Activated naive CD8-positive, alpha-beta T cell treated with anti-CD3 and anti-CD28 coated beads, Interleukin-2, amount 50 U/mL, for 16 hours (primary cell): ENCODE results near the gene ATP2C1.
"Not testable (repeated sequence)": the region's sequence is repeated elsewhere in the genome, so short reads cannot be mapped to it uniquely, and the experiment has no call there.

Source experiments
- DNase-seq: peaks from one replicate; pipeline ENCODE4 v3.0.0-alpha.2; 2020; ENCODE audit warnings: low read depth, low spot score

The ATP2C1 gene

DNA sequence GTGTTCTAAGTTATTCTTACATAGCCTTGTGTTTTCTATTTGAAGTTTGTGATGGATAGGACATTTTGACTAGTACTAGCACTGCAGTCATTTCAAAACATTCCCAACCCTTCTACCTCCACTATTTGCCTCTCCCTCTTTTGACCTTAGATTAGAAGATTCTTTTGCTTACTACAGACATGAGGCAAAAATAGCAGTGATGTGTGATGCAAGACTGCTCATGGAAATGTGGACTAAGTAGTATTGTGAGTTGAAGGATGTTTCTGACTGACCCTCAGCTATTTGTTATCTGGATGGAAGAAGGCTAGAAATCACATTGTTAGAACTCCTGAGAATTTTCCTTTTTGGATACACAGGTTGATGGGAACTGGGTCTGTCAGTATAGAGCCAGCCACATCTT, 45.9 kb downstream of the ATP2C1 start:
- DNase-seq = no peak

DNA sequence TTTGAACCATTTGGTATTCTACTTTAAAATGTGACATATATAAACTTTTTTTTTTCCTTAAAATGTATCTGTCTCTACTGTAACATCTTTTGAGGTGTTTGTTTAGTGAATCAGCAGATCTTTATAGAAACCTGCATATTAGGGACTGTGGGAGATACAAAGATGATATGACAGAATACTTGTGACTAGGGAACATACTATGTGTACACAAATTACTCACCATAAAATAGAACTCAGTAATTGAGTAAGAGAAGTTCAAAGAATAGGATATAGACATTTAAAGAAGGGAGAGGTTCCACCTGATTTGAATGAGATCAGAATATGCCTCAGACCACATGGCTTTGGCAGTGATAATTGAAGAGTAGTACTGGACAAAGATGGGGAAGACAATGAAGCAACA, 47.9 kb downstream of the ATP2C1 start:
- DNase-seq = no peak

DNA sequence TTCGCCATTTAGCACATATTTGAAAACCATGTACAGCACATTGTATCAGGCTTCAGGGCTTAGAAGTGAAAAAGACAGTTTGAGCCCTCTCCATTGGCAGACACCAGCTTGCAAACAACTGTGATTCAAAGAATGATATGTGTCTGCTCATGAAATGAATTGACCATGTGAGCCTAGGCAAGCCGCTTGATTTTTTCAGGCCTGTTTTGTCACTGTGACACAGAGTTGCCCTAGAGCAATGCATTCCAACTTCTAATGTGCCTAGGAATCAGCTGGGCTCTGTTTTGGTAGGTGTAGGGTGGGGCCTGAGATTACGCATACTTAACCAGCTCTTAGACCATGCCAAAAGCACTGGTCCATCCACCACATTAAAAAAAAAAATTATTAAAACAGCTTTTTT, 53.0 kb downstream of the ATP2C1 start:
- DNase-seq = no peak

DNA sequence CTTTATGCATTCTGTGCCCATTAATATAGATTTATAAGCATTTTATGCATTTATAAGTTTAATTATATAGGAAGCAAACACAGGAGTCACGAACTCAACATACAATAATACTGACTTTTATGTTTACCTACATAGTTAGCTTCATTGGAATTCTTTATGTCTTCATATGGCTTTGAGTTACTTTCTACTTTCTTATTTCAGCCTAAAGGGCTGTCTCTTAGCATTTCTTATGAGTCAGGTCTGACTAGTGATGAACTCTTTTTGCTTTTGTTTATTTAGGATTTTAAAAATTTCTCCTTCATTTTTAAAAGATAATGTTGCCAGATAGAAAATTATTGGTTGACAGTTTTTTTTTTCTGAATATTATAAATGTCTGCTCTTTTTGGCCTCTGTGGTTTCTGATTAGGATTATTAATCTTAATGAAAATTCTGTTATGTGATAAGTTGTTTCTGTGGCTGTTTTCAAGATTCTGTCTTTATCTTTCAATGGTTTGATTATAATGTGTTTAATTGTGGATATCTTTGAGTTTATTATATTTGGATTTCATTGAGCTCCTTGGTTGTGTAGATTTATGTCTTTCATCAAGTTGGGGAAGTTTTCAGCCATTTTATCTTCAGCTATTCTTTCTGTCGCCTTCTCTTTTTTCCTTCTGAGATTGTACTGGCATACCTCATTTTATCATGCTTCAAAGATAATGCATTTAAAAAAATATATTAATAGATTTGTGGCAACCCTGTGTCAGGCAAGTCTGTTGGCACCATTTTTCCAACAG, 54.3 kb downstream of the ATP2C1 start:
- no peak for DNase-seq

DNA sequence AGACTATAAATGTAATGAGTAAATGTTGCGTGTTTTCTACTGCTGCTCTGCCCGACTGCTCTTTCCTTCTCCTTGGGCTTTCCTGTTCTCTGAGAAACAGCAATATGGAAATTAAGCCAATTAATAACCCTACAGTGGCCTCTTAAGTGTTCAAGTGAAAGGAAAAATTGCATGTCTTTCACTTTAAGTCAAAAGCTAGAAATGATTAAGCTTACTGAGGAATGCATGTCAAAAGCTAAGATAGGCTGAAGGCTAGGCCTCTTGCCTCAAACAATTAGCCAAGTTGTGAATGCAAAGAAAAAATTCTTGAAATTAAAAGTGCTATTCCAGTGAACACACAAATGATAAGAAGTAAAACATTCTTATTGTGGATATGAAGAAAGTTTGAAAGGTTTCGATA, 55.0 kb downstream of the ATP2C1 start:
- no peak for DNase-seq

DNA sequence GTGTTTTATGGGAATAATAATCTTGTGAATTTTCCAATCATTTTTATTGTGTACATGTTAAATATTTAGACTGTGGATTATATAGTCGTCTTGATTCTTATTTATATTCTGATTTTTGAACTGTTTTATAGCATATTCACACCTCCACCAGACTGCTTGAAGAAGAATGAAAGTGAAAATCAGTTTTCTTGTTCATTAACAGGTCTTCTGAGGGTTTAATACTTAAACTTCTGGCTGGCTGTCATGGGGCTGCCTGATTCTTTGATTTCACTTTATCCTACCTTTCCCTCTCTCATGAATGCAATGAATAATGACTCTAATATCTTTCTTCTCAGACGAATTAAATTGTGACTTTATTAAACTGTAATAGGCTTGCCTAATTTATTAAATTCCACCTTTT, 56.2 kb downstream of the ATP2C1 start:
- no peak for DNase-seq

DNA sequence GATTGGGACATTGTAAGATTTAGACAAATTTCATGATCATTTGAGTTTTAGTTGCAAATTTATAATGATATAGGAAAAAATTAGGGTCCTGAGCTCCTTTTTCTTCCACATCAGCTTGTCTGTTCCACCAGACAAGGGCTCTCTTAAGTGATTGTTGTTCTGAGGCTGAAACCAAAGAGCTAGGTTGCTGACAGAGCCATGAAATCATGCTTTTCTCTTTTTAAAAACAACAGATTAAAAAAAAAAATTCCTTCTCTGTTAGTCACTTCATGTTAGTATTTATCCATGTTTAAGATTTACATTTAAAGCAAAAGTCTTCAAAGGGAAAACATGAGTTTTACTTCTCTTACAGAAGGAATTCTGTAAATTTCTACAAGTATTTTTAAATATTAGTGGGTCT, 56.8 kb downstream of the ATP2C1 start:
- DNase-seq = no peak

DNA sequence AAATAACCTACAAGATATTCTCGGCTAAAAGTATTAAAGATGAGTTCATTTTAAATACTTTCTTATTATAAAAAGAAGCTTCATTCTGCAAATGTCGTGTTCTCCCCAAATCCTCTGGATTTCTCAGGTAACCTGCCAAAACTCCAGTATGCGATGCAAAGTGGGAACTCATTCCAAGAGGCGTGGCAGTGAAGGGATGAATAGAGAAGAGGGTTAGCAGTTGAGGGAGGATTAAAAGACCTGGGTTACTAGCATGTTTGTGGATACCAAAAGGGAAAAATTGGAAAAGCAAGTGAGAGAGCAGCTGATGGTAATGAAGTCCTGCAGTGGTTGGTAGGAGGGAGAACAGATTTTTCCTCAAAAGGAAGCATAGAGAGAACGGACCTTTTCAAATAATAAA, 61.6 kb downstream of the ATP2C1 start:
- no peak for DNase-seq

DNA sequence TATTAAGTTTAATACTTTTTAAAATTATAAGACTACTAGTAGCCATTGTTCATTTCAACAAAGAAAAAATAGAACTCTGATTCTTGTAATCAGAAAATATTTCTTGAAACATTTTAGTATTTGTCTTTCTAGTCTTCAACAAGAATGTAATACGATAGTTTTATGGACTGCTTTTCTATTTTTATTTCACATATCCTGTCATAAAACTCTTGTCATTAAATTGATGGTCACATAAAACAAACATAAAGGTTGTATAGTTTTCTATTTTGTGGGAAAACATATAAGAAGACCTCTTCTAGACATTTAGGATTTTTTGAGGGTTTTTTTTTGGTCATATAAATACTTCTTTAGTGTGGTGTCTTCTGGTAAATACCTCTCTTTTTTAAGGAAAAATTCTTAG, 62.4 kb downstream of the ATP2C1 start:
- no peak for DNase-seq

DNA sequence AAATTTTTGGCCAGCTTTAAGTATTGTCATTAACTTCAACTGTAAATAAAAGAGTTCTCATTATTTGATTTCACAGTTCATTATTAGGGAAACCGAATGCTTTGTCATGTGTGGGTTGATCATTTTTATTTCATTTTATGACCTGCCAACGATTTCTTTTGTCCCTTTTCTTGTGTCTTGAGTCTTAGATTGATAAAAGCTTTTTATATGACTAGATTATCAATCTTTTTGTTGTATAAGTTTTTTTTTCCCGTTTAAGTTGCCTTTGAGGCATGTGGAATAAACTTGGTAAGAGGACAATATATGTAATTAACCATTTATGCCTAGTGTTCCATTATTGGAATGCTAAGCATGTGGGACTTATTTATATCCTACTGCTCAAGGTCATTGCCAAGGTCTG, 62.8 kb downstream of the ATP2C1 start:
- no peak for DNase-seq

DNA sequence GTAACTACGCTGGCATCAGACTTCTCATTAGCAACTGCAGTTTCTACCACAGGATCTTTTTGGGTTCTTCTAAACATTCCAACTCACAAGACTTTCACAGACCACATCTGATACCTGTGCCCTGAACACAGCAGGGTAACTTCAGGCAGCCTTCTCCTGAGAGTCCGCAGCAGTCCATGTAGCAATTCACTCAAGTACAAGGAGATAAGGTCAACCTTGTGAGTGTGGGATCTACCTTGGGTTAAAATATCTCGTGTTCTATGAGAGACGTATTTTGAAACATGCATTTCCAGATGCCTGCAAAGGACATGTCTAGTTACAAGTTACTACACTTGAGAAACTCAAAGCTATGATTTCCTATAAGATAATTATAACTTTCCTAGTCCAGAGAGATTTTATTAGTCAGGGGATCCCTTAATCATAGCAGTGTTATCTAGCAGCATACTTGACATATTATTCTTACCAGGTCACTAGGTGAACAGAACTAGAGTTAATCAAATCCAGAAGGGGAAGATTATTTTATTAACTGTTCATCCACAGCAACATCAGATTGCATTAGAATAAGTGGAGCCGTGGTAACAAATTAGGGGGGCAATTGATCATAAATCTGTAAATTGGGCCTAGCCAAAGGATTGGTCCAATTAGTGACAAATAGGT, 66.4 kb downstream of the ATP2C1 start:
- no peak for DNase-seq

DNA sequence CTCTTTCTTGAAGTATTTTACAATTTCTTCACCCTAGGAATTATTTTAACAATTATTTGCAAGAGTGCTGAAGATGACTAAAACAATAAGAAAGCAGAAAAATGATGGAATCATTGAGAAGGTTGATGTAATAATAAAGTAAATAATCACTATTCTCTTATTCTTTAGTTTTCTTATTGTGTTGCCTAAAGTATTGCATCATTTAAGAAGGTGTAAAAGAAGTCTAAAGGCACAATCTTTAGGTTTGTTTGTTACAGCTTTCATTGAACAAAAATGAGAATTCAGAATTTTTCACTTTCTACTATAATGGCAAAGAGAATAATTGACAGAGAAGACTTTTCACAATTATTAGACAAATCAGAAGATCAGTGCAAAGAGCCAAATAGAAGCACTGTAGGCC, 67.6 kb downstream of the ATP2C1 start:
- no peak for DNase-seq

DNA sequence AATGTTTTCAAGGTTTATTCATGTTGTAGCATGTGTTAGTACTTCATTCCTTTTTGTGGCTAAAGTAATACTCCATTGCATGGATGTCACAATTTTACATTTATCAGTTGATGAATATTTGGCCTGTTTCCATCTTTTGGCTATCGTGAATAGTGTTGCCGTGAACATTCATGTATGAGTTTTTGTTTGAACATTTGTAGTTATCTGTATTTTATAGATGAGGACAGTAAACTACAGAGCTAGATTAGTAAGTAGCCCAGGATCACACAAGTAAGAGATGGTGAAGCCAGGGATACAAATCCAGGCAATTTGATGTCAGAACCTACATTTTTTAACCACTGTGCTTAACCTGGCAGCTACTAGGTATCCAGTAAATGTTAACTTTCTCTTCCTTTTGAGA, 69.6 kb downstream of the ATP2C1 start:
- no peak for DNase-seq

DNA sequence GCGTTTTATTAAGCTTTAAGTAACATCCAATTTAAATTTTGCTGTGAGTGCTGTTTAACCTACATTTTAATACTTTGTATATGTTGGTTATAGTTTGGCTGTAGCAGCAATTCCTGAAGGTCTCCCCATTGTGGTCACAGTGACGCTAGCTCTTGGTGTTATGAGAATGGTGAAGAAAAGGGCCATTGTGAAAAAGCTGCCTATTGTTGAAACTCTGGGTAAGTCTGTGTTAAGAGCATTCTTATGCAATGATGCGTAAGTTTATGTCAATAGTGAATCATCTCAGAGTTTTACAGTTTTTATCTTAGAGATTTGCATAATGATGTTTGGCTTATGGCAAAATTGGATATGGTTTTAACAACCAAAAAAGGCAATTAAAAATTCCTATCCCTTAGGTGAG, 70.0 kb downstream of the ATP2C1 start:
- no peak for DNase-seq

DNA sequence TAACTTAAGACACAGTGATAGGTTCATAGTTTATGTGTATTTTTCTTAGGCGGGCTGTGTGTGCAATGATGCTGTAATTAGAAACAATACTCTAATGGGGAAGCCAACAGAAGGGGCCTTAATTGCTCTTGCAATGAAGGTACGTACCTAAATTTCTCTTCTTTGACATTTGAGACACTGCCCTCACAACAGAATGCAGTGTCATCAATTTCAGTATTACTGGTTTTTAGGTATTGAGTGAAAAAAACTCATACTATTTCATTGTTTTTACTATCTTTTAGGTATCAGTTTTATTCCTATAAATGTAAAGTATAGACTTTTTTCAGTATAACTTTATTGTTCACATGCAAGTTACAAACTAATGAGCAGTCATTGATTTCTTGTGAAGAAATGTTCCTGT, 73.4 kb downstream of the ATP2C1 start:
- DNase-seq = no peak

DNA sequence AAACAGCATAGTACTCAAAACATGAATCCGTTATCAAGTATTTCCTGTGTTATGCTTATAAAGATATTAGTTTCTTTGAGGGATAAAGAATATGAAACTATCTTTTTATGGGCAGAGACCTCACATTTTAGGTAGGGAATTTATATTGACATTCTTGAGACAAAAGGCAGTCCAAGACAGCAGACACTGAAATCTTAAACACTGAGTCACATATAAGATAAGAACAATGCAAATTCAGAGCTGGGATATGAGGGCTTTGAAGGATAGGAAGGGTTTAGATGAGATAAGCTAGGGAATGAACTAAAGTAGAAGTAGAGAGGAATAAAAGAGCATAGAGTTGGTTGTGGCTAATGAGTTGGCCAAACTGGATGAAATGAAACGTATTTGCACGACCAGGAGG, 74.3 kb downstream of the ATP2C1 start:
- DNase-seq = no peak

DNA sequence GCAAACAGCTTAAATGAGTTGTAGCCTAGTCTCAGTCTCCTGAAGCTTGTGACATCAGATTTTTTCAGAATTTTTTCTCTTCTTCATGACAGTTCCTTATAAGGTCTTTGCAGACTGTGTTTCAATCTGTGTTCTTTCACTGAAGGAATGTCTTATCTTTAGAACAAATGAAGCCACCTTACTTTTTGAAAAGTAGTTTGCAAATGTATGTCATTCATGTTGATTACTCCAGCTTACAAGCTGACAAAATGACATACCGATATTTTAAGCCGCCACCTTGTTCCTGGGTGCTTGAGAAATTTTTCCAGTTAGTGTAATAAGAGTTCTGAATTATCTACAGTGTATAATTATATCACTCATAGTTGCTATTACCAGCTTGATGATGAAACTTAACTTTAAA, 75.7 kb downstream of the ATP2C1 start:
- no peak for DNase-seq

DNA sequence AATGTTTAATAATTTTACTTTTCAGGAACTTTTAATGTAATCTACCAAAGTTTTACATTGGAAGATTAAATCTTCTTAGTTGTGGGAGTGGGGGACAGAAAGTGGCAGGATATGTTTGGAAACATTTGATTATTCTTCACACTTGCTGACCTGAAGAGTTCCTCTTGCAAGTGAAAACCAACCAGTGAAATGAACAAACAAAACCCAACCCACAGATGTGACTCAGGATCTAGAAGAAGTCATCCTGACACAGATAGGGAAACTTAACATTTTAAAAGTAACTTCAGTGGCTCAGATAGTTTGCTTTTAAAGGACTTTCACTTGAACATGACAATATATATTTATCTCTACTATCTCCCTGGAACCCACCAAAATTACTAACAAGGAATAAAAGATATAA, 77.3 kb downstream of the ATP2C1 start:
- no peak for DNase-seq

DNA sequence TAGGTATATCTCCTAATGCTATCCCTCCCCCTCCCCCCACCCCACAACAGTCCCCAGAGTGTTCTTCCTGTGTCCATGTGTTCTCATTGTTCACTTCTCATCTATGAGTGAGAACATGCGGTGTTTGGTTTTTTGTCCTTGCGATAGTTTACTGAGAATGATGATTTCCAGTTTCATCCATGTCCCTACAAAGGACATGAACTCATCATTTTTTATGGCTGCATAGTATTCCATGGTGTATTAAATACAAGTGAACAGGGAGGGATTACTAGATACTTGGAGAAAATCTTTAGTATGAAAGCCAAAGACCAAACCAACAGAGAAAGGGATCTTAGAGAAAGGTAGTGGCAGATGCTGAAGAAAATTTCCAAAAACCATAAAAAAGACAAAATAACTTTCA, 78.7 kb downstream of the ATP2C1 start:
- DNase-seq = not testable (repeated sequence)

DNA sequence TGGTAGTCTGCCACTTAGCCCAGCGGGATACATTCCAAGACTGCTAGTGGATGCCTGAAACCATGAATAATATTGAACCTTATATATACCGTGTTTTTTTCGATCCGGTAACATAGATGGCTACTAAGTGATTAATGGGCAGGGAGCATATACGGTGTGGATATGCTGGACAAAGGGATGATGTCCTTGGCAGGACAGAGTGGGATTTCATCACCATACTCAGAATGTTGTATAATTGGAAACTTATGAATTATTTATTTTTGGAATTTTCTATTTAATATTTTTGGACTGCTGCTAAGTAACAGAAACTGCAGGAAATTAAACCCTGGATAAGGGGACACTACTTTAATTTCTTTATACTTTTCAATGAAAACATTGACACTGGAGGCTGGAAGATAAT, 79.5 kb downstream of the ATP2C1 start:
- no peak for DNase-seq

DNA sequence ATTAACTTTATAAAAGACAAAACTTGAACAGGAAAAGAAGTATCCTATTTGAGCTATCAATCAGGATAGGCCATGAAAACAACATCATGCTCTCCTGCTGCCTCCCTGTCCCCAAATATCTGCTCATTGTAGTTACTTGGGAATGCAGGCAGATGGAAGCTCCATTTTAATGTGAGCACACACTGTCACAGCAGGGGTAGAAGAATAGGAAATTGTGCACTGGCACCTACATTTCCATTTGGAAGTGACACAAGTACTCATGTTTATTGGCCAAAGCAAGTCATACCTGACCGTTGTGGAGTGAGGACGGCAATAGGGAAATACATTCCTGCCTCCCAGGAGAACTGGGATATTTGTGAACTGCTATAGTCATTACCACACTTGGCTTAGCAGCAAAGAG, 80.3 kb downstream of the ATP2C1 start:
- no peak for DNase-seq

DNA sequence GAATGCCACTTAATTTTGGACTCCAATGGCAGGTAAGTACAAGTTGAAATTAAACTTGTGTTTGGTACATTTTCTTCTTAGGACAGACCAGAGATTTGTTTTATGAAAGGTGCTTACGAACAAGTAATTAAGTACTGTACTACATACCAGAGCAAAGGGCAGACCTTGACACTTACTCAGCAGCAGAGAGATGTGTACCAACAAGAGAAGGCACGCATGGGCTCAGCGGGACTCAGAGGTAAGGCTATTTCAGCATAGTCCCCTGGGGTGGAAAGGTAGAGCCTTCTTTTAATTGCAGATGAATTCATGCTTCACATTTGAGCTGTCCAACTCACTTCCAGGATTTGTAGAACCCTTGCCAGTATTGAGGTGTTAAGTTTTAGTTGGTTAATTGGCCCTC, 81.4 kb downstream of the ATP2C1 start:
- no peak for DNase-seq

DNA sequence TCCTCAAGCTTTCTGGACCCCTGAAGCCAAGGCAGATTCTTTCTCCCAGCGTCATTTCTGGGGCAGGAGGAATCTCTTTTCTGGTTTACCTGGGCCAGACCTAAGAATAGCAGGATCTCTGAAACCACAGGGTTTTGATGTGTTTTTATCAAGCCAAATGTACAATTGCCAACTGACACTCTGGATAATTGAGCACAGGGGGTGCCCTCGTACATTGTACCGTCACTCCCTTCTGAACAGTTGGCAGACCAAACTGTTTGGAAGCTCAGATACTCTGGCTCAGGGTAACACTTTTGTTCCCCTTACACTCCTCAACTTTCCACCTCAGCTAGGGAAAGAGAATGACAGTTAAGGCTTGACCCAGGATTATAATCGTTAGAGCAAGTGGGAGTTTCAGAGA, 82.8 kb downstream of the ATP2C1 start:
- no peak for DNase-seq

DNA sequence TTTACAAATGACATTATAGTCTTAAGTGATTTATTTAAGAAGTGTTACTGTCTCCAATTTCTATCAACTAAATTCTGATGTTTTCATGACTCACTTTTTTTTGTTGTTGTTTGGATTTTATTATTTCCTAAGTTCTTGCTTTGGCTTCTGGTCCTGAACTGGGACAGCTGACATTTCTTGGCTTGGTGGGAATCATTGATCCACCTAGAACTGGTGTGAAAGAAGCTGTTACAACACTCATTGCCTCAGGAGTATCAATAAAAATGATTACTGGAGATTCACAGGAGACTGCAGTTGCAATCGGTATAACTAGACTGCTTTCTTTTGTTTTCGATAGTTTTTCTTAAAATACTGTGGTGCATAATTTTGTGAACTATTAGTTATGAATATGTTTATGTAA, 85.2 kb downstream of the ATP2C1 start:
- no peak for DNase-seq
